DND-41 (cell line): Measurements from ENCODE around the gene TJP3.

Experiments used
- CTCF ChIP-seq: IDR thresholded peaks from 2 replicates; pipeline ENCODE4 v1.5.1; 2012; ENCODE audit warnings: borderline replicate concordance, low read length, moderate library complexity, mild to moderate bottlenecking; ENCODE audit not compliant: poor library complexity, severe bottlenecking; ENCODE audit errors: extremely low read depth
- EZH2 ChIP-seq: IDR thresholded peaks from 3 replicates; pipeline ENCODE4 v1.6.1; 2012; ENCODE audit warnings: borderline replicate concordance, low read depth, mild to moderate bottlenecking, moderate library complexity, low read length, inconsistent platforms; ENCODE audit not compliant: severe bottlenecking

- TF ChIP-seq CTCF (no peak), EZH2 (no peak)
Measured at GRCh38 chr19:3682741-3683404, 25.3 kb upstream of the TJP3 start.
